K562 (cell line): Measurements from ENCODE around the gene MCFD2. TPM values are rescaled to one million over a fixed set of nuclear protein-coding genes. Genes with fewer than 3 reads are reported as not detected.

Experiments used
- CREM ChIP-seq: IDR thresholded peaks from 2 replicates; pipeline ENCODE4 v1.6.1; 2014; ENCODE audit warnings: antibody characterized with exemption, low read depth
- CTBP1 ChIP-seq: fragments of 450-650 bp; IDR thresholded peaks from 2 replicates; pipeline ENCODE4 v1.6.1; 2016; ENCODE audit warnings: borderline replicate concordance
- HMG20A ChIP-seq: fragments of 450-650 bp; formaldehyde crosslinking; conservative IDR thresholded peaks from 2 replicates; pipeline ENCODE4 v1.4.0; 2020; ENCODE audit warnings: mild to moderate bottlenecking, mixed read lengths
- HNRNPK ChIP-seq: fragments of 200-400 bp; formaldehyde crosslinking; IDR thresholded peaks from one replicate; pipeline ENCODE4 v1.6.1; 2018; ENCODE audit warnings: mild to moderate bottlenecking, low read depth, low read length; ENCODE audit not compliant: poor library complexity, severe bottlenecking
- KDM1A ChIP-seq, 2 experiments: fragments of 450-650 bp; IDR thresholded peaks; 2 replicates each; pipeline ENCODE4 v1.6.1; 2016; ENCODE audit warnings: mild to moderate bottlenecking in 2 of 2
- KDM4B ChIP-seq, 2 experiments: fragments of 450-650 bp in 1 of 2; sonication (generic) in 1 of 2; IDR thresholded peaks; 2 replicates each; pipeline ENCODE4 v1.6.1; 2016 to 2017; ENCODE audit warnings: borderline replicate concordance in 2 of 2, antibody characterized with exemption in 1 of 2, low read depth in 1 of 2, mild to moderate bottlenecking in 1 of 2
- KHSRP ChIP-seq: fragments of 450-650 bp; IDR thresholded peaks from 2 replicates; pipeline ENCODE4 v1.6.1; 2017
- NONO ChIP-seq, 2 experiments: fragments of 200-400 bp in 1 of 2; fragments of 450-650 bp in 1 of 2; formaldehyde crosslinking in 1 of 2; IDR thresholded peaks; 2 replicates each; pipeline ENCODE4 v1.6.1; 2017; ENCODE audit warnings: low read depth in 2 of 2, mild to moderate bottlenecking in 2 of 2, moderate library complexity in 2 of 2, low read length in 1 of 2
- PCBP2 ChIP-seq: fragments of 200-400 bp; formaldehyde crosslinking; IDR thresholded peaks from 2 replicates; pipeline ENCODE4 v1.6.1; 2018; ENCODE audit warnings: low read length, low read depth, mild to moderate bottlenecking, moderate library complexity; ENCODE audit not compliant: poor library complexity, severe bottlenecking
- POLR2AphosphoS2 ChIP-seq: IDR thresholded peaks from 2 replicates; pipeline ENCODE4 v1.6.1; 2012; ENCODE audit warnings: low read length, improper control_type of control experiment
- RBM39 ChIP-seq: fragments of 200-400 bp; formaldehyde crosslinking; optimal IDR thresholded peaks from 2 replicates; pipeline ENCODE3; 2018; ENCODE audit warnings: low read depth, low read length
- RNF2 ChIP-seq: sonication (generic); IDR thresholded peaks from 2 replicates; pipeline ENCODE4 v1.6.1; 2016
- TCFL5 ChIP-seq: fragments of 250-450 bp; sonication (Bioruptor Pico); conservative IDR thresholded peaks from 2 replicates; pipeline ENCODE4 v1.6.1; 2021; ENCODE audit warnings: mild to moderate bottlenecking, moderate library complexity, matching md5 sums
- TSC22D4 ChIP-seq: fragments of 450-650 bp; IDR thresholded peaks from 2 replicates; pipeline ENCODE4 v1.6.1; 2016; ENCODE audit warnings: missing genetic modification characterization, missing biosample characterization, control low read depth
- ZBTB8A ChIP-seq: fragments of 450-650 bp; IDR thresholded peaks from 2 replicates; pipeline ENCODE4 v1.6.1; 2018; ENCODE audit warnings: mild to moderate bottlenecking, moderate library complexity; ENCODE audit not compliant: partially characterized antibody
- ZNF121 ChIP-seq: sonication (generic); formaldehyde crosslinking; conservative IDR thresholded peaks from 2 replicates; pipeline ENCODE4 v1.8.0; 2022; ENCODE audit warnings: missing genetic modification reagents
- polyA plus RNA-seq, 8 experiments: library from polyadenylated mRNA; depleted of rRNA in 4 of 8; stranded (reverse) in 5 of 8; unstranded in 3 of 8; fragments of >200 nt; fragmentation: Nextera tagmentation in 2 of 8; fragmentation: Illumina TruSeq in 1 of 8; extraction: Ambion mirVana in 2 of 8; extraction: Trizol in 1 of 8; gene quantifications; 2 replicates each; pipeline versions ENCODE4 v1.2.1 to v1.2.3, GENCODE V29; 2011 to 2014; ENCODE audit warnings: inconsistent platforms in 1 of 8, missing spikeins in 1 of 8
- total RNA-seq, 7 experiments: library from RNA; depleted of rRNA in 6 of 7; stranded (reverse); fragments of >200 nt in 6 of 7; fragmentation: Illumina TruSeq in 2 of 7; extraction: Trizol in 2 of 7; gene quantifications; 2 replicates each; pipeline versions ENCODE4 v1.2.1 to v1.2.3, GENCODE V29; 2011 to 2021; ENCODE audit warnings: low replicate concordance in 1 of 7
- TF ChIP-seq, protein P1 (sequence below): sonication (generic); formaldehyde crosslinking; IDR thresholded peaks from 2 replicates; pipeline ENCODE4 v1.8.0; 2022; ENCODE audit warnings: mild to moderate bottlenecking, missing genetic modification reagents
- TF ChIP-seq, protein P2 (sequence below): fragments of 200-800 bp; sonication (Bioruptor generic); IDR thresholded peaks from 2 replicates; pipeline ENCODE4 v1.6.1; 2017; ENCODE audit warnings: missing genetic modification characterization, missing compliant biosample characterization
- TF ChIP-seq, protein P3 (sequence below): fragments of 250-450 bp; sonication (Bioruptor Pico); IDR thresholded peaks from 2 replicates; pipeline ENCODE4 v1.8.0; 2022; ENCODE audit warnings: inconsistent platforms
- TF ChIP-seq, protein P4 (sequence below): fragments of 200-800 bp; sonication (Bioruptor generic); IDR thresholded peaks from 2 replicates; pipeline ENCODE4 v1.6.1; 2017; ENCODE audit warnings: missing genetic modification characterization, missing compliant biosample characterization
- TF ChIP-seq, protein P5 (sequence below): fragments of 250-450 bp; sonication (Bioruptor Pico); IDR thresholded peaks from 2 replicates; pipeline ENCODE4 v1.8.0; 2022; ENCODE audit warnings: moderate library complexity, mild to moderate bottlenecking, inconsistent platforms

Gene MCFD2
- total and polyA plus RNA-seq, 9 of the 15 experiments (the other 6 are each of a cell fraction or from before 2014, with no cell fraction given): 78.6 to 237 (median 123) TPM

DNA sequence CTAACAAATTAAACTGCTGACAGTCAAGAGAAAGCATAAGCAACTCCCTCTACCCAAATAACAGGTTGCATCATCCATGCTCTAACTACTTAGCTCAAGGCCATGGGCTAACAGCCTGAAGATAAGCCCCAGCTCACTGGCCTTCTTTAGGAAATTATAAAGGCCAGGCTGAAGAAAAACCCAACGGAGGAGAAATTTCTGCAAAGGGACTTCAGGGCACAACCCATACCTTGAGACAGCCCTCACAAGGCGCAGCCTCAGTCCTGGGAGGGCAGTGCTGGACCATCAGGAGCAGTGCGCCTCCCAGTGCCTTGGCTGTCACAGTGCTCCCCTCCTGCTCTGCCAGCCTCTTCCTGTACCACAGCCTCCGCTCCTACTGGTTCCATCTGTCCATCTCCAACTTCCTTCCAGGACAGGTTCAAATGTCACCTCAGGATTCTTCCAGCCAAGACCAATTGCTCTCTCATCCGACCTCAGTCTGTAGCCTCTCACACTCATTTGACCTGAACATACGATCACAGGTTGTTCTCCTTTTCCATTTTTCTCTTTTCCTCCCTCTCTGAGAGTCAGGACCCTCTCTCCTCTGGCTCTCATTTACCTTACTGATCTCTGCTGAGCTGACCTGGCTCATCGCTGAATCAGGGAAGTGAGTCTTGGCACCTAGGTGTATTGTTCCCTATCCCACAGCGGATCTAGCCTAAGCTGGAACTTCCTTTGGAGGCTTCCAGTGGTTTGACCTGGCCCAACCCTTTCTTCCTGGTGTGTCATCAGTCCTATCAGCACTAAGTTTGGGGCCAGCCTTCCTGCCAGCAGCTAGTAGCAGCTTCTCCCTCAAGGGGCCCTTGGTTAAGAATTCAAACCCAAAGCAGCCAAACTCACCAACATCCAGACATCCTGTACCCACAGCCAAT is 1.9 kb downstream of the MCFD2 start (continued):
- TF ChIP-seq, protein P1, sequence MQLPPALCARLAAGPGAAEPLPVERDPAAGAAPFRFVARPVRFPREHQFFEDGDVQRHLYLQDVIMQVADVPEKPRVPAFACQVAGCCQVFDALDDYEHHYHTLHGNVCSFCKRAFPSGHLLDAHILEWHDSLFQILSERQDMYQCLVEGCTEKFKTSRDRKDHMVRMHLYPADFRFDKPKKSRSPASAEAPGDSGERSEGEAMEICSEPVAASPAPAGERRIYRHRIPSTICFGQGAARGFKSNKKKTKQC (CRISPR knock-in tag): no peak
- TF ChIP-seq HMG20A (CRISPR knock-in tag) (no peak), RNF2 (peak; percentile 10; the same call in 1 of the 2 replicates), ZBTB8A (no peak), NONO (IDR thresholded peaks at IDR 0.05; ENCODE audit: low read depth in 2 of 2, low read length in 1 of 2) (no peak), TCFL5 (no peak), KHSRP (no peak), HNRNPK (no peak), KDM1A (IDR thresholded peaks at IDR 0.05) (no peak; a peak in 1 of 4 replicates), TSC22D4 (tag) (no peak), POLR2AphosphoS2 (no peak), PCBP2 (no peak), KDM4B (IDR thresholded peaks at IDR 0.05; ENCODE audit: borderline replicate concordance in 2 of 2, low read depth in 1 of 2) (no peak), ZNF121 (no peak), RBM39 (no peak), CTBP1 (peak; percentile 82; the same call in 1 of the 2 replicates), CREM (peak; percentile 50)
- TF ChIP-seq, protein P2, sequence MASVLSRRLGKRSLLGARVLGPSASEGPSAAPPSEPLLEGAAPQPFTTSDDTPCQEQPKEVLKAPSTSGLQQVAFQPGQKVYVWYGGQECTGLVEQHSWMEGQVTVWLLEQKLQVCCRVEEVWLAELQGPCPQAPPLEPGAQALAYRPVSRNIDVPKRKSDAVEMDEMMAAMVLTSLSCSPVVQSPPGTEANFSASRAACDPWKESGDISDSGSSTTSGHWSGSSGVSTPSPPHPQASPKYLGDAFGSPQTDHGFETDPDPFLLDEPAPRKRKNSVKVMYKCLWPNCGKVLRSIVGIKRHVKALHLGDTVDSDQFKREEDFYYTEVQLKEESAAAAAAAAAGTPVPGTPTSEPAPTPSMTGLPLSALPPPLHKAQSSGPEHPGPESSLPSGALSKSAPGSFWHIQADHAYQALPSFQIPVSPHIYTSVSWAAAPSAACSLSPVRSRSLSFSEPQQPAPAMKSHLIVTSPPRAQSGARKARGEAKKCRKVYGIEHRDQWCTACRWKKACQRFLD: 0 out of 2 replicates have a peak, but pooled peaks have one; percentile 68
- TF ChIP-seq, protein P3, sequence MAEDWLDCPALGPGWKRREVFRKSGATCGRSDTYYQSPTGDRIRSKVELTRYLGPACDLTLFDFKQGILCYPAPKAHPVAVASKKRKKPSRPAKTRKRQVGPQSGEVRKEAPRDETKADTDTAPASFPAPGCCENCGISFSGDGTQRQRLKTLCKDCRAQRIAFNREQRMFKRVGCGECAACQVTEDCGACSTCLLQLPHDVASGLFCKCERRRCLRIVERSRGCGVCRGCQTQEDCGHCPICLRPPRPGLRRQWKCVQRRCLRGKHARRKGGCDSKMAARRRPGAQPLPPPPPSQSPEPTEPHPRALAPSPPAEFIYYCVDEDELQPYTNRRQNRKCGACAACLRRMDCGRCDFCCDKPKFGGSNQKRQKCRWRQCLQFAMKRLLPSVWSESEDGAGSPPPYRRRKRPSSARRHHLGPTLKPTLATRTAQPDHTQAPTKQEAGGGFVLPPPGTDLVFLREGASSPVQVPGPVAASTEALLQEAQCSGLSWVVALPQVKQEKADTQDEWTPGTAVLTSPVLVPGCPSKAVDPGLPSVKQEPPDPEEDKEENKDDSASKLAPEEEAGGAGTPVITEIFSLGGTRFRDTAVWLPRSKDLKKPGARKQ (CRISPR knock-in tag): no peak
- TF ChIP-seq, protein P4, sequence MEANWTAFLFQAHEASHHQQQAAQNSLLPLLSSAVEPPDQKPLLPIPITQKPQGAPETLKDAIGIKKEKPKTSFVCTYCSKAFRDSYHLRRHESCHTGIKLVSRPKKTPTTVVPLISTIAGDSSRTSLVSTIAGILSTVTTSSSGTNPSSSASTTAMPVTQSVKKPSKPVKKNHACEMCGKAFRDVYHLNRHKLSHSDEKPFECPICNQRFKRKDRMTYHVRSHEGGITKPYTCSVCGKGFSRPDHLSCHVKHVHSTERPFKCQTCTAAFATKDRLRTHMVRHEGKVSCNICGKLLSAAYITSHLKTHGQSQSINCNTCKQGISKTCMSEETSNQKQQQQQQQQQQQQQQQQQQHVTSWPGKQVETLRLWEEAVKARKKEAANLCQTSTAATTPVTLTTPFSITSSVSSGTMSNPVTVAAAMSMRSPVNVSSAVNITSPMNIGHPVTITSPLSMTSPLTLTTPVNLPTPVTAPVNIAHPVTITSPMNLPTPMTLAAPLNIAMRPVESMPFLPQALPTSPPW (CRISPR knock-in tag): no peak
- TF ChIP-seq, protein P5, sequence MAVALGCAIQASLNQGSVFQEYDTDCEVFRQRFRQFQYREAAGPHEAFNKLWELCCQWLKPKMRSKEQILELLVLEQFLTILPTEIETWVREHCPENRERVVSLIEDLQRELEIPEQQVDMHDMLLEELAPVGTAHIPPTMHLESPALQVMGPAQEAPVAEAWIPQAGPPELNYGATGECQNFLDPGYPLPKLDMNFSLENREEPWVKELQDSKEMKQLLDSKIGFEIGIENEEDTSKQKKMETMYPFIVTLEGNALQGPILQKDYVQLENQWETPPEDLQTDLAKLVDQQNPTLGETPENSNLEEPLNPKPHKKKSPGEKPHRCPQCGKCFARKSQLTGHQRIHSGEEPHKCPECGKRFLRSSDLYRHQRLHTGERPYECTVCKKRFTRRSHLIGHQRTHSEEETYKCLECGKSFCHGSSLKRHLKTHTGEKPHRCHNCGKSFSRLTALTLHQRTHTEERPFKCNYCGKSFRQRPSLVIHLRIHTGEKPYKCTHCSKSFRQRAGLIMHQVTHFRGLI (CRISPR knock-in tag): no peak
